ENCODE results near the gene QSOX1.
"Not testable (repeated sequence)": the region's sequence is repeated elsewhere in the genome, so short reads cannot be mapped to it uniquely, and the experiment has no call there.

Gene QSOX1

DNA sequence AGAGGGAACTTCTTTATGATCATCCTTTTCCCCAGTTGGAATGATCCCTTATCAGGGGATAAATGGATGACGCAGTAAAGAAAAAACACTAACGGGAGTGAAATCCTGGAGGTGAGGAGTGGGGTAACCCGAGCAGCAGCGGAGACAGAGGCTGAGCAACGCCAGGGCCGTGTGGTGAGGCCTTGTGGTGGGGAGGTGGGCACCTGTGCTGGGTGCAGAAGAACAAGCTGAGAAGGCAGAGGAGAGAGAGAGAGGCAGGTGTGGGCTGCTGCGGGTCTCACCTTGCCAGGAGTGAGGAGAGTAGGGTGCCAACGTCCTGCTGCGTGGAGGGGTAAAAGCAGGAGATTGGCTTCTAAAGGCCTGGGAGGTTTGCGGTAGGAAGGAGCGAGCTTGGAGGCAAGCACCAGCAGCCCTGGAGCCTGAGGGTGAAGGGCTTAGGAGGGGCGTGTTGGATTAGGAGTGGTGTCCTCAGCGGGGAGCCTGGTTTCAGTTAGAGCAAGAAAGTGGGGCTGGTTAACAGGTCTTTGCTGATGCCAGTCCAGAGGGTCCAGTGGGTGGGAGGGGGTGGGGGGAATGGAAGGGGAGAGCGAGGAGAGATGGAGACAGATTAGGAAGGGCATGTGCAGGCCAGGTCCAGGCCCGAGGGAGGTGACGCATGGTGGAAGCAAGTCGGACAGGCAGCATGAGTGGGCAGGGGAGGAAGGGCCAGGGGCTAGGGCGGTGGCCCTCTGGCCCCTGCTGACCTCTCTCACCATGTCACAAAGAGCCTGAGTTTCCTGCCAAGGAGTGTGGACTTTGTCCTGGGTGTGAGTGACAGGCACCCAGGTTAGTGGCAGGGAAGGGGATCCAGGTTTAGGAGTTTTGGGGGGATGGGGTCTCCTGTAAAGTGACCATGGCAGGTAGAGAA, 38.7 kb downstream of the QSOX1 start:
- no peak for DNase-seq

DNA sequence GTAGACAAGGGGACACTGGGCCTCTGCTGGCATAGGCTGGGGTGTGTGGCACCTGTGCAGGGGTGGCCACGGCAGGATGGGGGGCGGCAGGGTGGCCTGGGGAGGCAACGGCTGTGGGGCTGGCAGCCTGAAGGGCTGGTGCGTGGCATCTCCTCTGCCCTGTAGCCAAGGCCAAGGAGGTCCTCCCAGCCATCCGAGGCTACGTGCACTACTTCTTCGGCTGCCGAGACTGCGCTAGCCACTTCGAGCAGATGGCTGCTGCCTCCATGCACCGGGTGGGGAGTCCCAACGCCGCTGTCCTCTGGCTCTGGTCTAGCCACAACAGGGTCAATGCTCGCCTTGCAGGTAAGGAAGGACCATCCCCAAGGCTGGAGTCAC, 39.4 kb downstream of the QSOX1 start:
- DNase-seq: no peak

- no peak for DNase-seq
Observed at GRCh38 chr1:180194546-180195207, 40.0 kb downstream of the QSOX1 start.

DNA sequence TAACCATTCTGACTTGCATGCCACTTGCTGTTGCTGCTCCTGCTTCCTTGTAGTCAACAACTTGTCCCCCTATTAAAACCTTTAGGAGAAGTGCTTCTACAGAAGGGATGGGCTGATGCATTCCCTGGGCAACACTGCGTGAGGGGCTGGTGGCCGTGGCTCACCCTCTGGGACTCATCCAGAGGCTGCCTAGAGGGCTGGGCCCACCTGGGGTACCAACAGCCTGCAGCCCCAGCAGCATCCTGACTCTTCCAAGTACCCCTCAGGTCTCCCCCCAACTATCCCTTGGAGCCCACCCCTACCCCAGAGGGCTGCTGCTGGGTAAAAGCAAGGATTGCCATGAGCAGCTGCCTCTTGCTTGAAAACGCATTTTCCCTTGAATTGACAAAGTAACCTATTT, 40.7 kb downstream of the QSOX1 start:
- DNase-seq: no peak

GRCh38 chr1:180195916-180196315, 41.2 kb downstream of the QSOX1 start:
- no peak for DNase-seq

DNA sequence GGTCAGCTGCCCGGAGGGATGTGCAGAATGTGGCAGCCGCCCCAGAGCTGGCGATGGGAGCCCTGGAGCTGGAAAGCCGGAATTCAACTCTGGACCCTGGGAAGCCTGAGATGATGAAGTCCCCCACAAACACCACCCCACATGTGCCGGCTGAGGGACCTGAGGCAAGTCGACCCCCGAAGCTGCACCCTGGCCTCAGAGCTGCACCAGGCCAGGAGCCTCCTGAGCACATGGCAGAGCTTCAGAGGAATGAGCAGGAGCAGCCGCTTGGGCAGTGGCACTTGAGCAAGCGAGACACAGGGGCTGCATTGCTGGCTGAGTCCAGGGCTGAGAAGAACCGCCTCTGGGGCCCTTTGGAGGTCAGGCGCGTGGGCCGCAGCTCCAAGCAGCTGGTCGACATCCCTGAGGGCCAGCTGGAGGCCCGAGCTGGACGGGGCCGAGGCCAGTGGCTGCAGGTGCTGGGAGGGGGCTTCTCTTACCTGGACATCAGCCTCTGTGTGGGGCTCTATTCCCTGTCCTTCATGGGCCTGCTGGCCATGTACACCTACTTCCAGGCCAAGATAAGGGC, 41.9 kb downstream of the QSOX1 start:
- no peak for DNase-seq

GRCh38 chr1:180197231-180197630, 42.6 kb downstream of the QSOX1 start:
- DNase-seq: no peak

DNA sequence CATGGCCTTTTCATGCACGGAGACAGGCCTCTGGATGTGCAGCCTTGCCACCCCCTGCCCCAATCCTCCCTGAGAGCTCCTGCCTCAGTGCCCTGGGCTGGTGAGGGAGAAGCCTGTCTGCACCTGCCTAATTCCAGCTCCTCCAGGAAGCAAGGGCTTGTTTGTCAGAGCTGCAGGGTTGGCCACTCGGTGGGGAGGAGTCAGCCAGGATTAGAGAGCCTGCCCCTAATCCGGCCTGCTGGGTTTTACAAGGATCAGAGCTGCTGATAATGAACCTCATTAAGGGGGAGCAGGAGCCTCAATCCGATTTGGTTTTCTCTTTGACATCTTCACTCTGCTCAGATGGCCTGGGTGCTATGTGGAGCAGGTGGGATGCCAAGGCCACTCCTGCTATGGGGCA, 43.5 kb downstream of the QSOX1 start:
- no peak for DNase-seq

DNA sequence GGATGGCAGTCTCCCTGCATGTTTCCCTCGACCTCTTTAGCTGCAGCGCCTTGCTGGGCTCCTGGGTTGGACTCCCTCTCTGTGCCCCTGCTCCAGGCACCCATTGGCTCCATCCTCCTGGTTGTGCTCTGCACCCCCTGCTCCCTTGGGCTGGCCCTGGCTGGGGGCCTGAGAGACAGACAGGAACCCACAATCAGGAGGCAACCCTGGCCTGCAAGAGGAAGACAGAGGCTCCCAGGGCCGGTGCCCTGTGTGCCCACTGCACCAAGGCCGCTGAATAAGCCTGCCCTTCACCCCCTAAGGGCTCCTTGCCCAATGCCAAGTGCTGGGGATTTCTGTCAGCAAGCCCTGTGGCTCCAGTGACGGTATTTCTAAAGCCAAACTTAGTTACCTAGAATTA, 43.9 kb downstream of the QSOX1 start:
- DNase-seq: no peak

GRCh38 chr1:180199018-180199417, 44.3 kb downstream of the QSOX1 start:
- no peak for DNase-seq

DNA sequence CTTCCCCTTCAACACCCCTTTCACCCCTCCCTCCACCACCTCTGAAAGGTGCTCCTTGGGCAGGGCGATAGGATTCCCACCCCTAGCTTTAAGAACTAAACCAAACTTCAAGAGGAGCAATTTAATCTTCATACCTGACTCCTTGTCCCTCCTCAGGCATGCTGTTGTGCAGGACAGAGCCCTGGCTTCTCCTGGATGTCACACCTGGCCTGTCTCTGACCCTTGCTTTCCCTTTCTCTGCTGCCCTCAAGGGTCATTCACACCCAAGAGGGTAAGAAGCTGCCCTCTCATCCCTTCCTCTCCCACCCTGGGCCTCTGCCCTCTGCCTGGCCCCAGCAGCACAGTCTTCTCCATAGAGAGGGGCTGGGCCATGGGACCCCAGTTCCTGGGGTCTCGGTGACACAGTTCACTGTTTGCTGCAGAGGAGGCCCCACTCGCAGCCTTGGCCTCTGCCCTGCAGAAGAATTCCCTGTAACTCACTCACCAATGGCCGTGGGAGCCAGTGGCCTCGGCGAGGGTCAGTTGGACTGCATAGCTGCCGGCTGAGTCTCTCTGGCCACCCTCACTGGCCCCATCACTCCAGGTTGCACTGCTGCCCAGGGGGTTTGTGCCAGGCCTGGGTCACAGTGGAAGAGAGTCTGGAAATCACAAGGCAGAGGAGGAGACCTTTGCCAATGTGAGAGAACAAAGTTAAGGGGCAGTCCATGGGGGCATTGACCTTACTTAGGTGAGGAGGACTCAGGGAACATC, 47.0 kb downstream of the QSOX1 start:
- no peak for DNase-seq

DNA sequence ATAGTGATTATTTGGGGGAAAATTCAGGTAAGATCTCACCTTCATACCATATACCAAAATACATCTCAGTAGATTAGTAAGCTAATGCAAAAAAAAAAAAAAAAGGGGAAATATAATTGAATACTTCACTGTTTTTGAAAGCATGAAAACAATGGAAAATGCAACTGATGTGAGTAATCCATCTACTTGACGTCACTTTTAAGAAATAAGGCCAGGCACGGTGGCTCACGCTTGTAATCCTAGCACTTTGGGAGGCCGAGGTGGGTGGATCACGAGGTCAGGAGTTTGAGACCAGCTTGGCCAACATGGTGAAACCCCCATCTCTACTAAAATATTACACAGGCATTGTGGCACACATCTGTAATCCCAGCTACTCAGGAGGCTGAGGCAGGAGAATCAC, 47.9 kb downstream of the QSOX1 start:
- not testable (repeated sequence) for DNase-seq

DNA sequence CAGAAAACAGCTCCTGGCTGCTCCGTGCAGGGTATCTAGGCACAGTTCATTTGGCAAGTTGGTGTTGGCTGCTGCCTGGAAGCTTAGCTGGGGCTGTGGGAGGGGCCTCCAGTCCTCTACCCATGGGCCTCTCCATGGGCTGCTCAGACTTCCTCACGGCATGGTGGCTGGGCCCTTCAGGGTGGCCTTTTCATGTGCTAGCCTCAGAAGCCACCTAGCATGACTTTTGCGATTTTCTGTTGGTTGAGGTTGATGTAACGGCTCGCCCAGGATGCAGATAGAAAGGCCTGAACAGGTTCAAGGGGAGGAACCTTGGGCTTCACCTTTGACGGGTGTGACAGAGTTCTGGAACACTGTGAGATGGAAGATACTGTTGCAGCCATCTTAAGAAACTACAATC, 49.6 kb downstream of the QSOX1 start:
- no peak for DNase-seq

GRCh38 chr1:180206581-180206980, 51.9 kb downstream of the QSOX1 start:
- DNase-seq: no peak

GRCh38 chr1:180208264-180208663, 53.6 kb downstream of the QSOX1 start:
- DNase-seq: no peak

GRCh38 chr1:180210008-180210620, 55.4 kb downstream of the QSOX1 start:
- DNase-seq: peak; percentile 38

GRCh38 chr1:180211156-180211859, 56.6 kb downstream of the QSOX1 start:
- no peak for DNase-seq

GRCh38 chr1:180211860-180212229, 57.2 kb downstream of the QSOX1 start:
- no peak for DNase-seq

GRCh38 chr1:180213401-180214170, 58.9 kb downstream of the QSOX1 start:
- peak; percentile 48 for DNase-seq

DNA sequence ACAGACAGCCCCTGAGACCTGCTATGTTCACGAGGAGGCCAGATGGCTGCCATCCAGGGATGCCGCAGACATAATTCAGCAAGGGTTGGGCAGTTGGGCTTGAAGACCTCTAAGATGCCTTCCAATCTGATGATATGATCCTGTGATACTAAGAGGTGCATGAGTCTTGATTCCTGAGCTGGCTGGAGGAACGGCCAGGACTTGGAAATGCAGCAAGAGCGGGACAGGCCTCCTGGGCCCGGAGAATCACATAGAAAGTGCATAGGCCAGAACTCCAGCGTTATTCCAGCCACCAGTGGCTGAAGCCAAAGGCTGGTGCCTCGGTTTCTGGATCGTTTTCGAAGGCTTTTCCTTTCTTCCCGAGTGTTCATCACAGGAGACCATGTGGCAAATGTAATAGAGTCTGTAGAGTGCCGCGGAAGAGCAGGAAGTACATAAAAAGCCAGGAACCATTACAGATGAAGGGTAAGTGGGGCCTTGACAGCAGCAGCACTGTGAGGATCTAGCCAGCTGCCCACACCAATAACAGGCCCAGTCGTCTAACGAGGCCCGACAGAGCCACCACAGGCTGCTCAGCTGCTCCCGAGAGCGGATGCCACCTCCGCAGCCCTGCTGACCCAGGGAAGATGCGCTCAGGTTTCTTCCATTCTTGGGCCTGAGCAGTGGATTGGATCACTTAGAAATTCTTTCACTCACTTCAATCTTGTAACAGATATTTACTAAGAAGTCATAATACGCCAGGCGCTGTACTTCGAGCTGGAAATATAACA, 61.4 kb downstream of the QSOX1 start:
- DNase-seq: no peak

DNA sequence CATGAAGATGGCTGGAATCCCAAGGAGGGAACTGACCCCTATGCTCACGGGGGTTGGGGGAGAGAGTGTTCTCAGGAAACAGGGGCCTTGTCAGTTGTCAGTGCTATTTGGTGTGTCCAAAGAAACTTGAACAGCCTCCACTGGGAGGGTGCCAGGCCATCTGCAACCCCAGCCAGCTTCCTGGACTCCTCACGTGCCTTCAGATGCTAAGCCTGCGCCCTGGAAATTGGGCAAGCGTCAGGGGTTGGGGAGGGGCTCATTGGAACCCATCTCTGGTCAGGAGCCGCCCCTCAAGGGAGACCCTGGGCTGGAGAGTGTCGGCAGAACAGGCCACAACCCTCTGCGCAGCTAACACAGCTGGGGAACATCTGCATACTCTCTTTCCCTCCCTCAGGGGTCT, 62.3 kb downstream of the QSOX1 start:
- DNase-seq: no peak

All from NCI-H226 (cell line).